Daoy (cell line): Measurements from ENCODE around the gene RBM17. TPM values are rescaled to one million over a fixed set of nuclear protein-coding genes. Genes with fewer than 3 reads are reported as not detected.
A peak's percentile ranks its signal among the peaks of the same experiment; 100 is the strongest.
"Not testable (repeated sequence)": the region's sequence is repeated elsewhere in the genome, so short reads cannot be mapped to it uniquely, and the experiment has no call there.

Source experiments
- DNase-seq: peaks from one replicate; pipeline ENCODE4 v3.0.0-alpha.2; 2015; ENCODE audit warnings: low read depth
- total RNA-seq: library from RNA; depleted of rRNA; stranded (reverse); fragments of >200 nt; shearing (Covaris generic); gene quantifications from 2 replicates; pipeline ENCODE4 v1.2.3, GENCODE V29; 2014; rRNA removed

RBM17 gene
- total RNA-seq: 23.7 and 32.7 TPM in 2 replicates

DNA sequence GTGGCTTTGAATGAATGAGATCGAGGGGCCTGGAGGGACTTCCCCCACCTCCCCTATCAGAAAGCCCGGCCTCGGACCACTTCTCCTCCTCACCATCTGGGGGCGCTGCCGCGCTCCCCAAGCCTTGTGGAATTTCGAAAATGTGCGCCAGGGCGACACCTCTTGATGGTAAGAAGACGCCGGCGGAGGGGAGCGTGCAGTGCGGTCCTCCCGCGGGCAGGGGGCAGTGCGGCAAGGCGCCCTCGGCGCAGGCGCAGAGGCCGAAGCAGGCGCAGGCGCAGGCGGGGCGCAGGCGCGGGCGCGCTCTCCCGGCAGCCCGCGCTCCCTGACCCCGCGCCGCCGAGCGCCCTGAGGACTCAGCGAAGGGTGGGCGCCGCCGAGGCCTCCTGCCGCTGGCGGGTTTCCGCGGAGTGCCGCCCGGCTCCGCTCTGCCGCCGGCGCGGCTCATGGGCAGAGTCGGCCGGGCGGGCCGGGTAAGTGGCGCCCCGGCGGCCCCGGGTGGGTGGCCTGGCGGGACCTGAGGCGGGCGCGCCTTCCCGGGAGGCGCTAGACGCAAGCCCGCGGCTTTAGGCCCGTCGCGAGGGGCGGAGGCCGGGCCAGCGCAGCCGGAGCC lies at the start of gene RBM17:
RBM17 (plus strand) TSS at position 314 of the 613 bp plus-strand sequence. CDS start 8,032 bp downstream, outside the sequence.
- DNase-seq: peak; percentile 92

DNA sequence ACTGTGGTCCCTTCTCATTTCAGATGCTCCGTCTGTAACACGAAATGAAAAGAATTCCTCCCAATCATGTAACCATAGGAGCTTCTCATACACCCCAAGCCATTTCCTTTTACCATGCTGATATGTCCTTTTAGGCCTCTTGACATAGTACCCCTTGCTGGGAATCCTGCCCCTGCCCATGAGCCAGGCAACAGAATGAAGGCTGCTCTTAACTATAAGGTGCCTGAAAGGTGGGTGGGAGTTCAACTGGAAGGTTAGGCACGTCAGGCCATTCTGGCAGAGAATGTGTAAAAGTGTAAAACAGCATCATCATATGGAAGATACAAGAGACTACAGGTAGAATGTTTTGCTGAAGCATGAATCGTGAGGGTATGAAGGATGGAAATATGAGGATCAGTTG lies 49.1 kb upstream of the RBM17 start:
- DNase-seq: no peak

DNA sequence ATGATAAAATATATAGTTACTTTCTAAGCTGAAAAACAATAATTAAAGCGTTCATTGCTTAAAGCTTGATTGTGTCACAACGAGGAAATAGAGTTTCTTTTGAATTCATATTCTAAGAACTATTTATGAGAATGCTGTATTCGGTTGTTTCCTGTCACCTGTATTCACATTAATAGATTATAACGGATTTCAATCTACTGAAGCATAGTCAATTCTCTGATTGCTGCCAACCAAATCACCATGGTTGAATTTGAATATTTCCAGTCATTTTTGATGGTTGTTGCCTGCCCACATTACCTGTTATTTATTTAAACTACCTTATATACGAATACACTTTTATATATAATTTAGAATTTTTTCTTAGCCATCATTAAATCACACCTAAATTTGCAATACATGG lies 48.6 kb upstream of the RBM17 start:
- no peak for DNase-seq

DNA sequence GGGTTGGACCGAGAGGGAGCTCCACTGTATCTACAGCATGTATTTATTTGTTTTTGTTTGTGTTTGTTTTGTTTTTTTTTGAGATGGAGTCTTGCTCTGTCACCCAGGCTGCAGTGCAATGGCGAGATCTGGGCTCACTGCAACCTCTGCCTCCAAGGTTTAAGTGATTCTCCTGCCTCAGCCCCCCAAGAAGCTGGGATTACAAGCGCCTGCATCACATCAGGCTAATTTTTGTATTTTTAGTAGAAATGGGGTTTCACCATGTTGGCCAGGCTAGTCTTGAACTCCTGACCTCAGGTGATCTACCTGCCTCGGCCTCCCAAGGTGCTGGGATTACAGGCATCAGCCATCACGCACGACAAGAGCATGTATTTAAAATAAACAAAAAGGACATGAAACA lies 45.5 kb upstream of the RBM17 start:
- DNase-seq: not testable (repeated sequence)

DNA sequence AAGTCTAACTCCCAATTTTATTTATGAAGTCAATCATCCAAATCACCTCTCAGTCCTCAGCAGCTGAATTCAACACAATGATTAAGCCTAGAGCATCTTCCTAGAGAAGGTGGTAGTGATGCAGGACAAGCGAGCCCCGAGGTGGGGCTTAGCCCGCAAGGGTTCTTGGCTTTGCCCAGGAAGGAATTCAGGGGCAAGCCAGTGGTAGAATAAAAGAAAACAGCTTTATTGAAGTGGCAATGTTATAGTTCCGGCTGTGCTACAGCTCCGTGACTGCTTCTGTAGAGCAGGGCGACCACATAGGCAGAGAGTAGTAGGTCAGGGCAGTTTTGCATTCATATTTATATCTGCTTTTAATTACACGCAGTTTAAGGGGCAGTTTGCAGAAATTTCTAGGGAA lies 44.8 kb upstream of the RBM17 start:
- no peak for DNase-seq

GRCh38 chr10:6044751-6045313 lies 44.0 kb upstream of the RBM17 start:
- no peak for DNase-seq

GRCh38 chr10:6045314-6045848 lies 43.5 kb upstream of the RBM17 start:
- no peak for DNase-seq

GRCh38 chr10:6045878-6046772 lies 42.7 kb upstream of the RBM17 start:
- no peak for DNase-seq

GRCh38 chr10:6046773-6047611 lies 41.8 kb upstream of the RBM17 start:
- no peak for DNase-seq

DNA sequence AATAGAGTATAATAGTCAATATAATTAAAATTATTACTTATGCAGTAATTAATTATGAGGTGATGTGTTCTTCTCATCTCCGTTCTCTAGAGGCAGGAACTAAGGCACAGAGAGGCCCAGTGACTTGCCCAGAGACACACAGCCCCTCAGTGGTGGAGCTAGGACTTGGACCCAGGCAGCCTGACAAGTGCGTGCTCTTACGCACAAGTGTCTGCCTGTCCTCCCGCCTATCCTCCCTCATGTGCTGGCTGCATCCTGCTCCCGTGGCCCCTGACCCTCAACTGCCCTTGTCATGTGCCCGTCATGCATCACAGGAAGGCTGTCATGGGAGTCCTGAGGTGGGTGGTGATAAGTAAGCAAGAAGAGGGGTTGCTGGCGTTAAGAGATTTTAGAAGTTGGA lies 41.0 kb upstream of the RBM17 start:
- no peak for DNase-seq

DNA sequence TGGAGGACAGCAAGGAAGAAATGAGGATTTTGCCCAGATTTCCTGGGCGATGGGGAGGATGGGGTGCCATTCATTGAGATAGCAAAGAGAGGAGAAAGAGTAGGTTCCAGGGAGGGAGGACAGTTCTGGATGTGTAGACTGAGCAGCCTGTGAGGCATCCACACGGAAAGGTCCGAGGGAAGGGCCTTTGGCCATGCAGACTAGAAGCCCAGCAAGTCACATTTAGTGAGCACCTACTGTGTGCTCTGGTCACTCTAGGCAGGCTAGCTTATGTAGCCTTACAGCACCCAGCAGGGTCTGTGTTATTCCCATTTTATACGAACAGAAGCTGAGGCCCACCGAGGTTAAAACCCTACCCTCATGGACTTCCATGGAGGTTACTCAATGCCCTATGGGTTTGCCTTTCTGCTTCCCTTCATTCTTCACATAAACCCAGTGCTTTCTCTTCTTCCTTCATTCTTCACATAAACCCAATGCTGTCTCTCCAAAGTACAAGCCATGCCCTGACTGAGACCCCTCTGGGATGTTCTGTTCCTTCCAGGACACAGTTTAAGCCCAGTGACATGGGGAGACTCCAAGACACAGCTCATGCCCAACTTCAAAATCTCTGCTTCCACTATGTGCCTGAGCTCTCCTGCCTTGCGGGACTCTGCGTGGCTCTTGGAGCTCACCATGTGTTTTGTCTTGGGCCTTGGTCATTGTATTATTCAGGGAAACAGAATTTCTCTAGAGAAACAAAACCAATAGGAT lies 40.4 kb upstream of the RBM17 start:
- no peak for DNase-seq

- no peak for DNase-seq
These were observed 39.8 kb upstream of the RBM17 start for GRCh38 chr10:6049031-6049400.

GRCh38 chr10:6050801-6051445 lies 37.9 kb upstream of the RBM17 start:
- DNase-seq: peak; percentile 76

DNA sequence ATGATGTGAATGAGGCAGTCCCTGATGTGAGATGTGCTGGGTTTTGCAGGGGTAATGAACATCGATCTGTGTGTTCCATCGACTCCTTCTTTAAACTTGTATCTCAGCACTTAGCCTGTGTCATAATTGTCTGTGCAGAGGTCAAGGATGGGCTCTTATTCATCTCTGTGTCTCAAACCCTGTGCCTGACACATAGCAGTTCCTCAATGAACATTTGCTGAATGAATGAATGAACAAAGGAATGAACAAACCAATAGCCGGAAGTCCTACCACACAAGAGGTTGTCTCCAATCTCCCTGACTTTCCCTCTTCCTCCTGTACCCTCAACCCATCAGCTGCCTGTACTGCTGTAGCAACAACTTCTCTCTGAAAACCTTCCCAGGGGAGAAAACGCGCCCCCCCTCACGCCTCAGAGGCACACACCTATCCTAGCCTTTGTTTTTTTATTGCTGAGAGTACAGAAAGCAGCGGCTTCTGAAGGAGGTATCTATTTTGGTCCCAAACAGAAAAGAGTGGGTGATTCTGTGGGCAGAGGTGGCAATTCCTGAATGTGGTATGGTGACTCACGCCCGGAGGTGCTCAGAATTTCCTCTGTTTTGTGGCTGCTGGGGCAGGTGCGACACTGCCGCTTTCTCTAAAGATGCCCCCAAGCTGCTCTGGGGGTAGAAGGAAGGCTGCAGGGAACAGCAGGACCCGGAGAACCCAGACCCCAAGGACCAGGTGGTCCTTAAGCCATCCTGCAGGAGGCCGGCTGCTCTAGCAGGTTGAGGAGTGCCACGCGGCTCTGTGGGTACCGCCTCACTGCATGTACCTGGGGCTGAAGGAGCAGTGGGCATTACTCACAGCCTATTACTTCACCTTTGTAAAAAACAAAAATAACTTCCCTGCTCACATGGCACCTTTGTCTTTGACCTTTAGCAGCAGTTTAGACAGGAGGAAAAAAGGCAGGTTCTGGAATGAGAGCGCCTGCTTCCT lies 36.3 kb upstream of the RBM17 start:
- DNase-seq: no peak

DNA sequence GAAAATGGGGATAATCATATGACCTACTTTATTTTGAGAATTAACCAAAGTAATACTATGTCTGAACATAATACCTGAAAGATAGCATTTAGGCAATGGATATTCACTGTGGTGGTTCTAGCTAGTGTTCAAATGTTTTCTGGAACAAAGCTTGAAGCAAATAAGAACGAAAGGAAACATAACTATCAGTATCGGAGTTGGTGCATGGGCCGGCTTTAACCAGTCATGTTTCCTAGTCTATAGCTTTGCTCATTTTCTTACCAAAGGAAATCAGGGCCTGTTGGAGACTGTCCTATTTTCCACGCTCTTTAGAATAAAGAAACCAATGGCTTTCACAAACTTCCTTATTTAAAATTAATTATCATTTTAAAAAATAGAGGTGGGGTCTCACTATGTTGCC lies 35.5 kb upstream of the RBM17 start:
- DNase-seq: no peak

DNA sequence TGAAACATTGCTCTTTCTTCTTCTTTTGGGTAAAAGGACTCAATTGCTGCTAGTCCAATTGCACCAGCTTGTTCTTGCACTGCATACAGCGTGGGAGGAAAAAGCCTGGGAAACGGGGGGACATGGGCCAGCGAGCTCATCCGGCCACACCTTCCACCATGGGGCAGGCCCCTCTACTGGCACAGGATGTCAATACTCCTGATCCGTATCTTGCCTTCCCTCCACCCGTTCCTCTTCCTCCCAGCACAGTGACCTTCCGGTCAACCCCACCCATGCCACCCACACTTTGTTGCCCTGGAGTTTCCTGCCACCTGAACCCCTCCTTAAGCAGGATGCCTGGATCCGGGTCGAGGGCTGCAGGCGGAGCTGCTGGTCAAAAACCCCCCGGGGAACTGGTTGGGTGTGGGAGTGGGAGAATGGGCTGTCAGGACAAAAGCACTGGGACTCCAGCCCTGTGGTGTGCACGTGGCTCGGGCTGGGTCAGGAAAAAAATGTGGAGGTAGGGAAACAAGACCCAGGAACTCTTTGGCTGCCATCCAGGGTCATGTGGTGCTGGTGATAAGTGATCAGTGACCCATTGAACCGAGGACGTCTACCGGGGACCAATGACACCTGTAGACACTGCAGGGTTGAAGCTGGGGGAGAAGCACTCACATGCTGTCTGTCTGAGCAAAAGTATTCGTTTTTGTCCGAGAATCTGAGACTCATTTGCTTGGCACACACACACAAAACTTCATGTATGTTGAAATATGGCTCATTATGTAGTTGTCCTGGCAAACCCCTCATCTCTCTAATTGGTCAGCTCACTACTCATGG lies 34.8 kb upstream of the RBM17 start:
- DNase-seq: no peak

DNA sequence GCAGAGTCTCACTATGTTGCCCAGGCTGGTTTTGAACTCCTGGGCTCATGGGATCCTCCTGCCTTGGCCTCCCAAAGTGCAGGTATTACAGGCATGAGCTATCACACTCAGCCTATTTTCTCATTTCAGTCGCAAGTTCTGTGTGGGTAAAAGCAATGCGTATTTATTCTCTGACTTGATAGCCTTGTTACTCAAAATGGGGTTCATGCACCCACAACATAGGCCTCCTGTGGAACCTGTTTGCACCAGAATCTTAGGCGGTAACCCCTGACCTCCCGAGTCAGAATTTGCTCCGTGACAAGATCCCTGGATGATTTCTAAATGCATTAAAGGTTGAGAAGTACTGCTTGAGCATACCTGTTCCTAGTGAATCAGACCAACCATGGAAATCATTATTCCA lies 34.0 kb upstream of the RBM17 start:
- no peak for DNase-seq

GRCh38 chr10:6055929-6056328 lies 32.9 kb upstream of the RBM17 start:
- no peak for DNase-seq
